Mammary epithelial cell (primary cell): Measurements from ENCODE around the gene MARVELD1.

Source experiments
- EZH2 ChIP-seq: IDR thresholded peaks from 2 replicates; pipeline ENCODE4 v1.6.1; 2012; ENCODE audit warnings: low read length, inconsistent platforms, borderline replicate concordance
- TF ChIP-seq, protein P1 (sequence below), 2 donors: IDR thresholded peaks in 1 of 2; conservative IDR thresholded peaks in 1 of 2; 2 replicates each; pipeline ENCODE4 v1.5.1; 2011 to 2012; ENCODE audit warnings: inconsistent platforms in 2 of 2, low read length in 2 of 2, mild to moderate bottlenecking in 2 of 2, control low read depth in 1 of 2, low read depth in 1 of 2; ENCODE audit not compliant: insufficient read depth in 1 of 2; ENCODE audit errors: extremely low read depth in 1 of 2

DNA sequence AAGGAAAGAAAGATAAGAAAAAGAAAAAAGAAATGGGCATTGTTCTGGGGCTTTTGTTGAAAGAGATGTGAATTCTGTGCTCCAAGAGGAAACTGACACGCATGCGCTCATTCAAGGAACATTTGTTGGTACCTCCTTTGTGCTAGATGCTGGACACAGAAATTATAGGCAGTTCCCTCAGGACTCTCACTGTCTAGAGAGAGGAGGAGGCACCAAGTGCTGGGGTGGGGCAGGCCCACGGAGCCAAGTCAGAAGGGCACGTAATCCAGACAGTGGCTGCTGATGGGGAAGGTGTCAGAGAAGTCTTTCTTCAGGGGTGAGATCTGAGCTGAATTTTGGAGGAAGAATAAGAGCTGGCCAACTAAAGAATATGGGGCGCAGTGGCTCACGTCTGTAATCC, 20.5 kb downstream of the MARVELD1 start:
- TF ChIP-seq, protein P1, sequence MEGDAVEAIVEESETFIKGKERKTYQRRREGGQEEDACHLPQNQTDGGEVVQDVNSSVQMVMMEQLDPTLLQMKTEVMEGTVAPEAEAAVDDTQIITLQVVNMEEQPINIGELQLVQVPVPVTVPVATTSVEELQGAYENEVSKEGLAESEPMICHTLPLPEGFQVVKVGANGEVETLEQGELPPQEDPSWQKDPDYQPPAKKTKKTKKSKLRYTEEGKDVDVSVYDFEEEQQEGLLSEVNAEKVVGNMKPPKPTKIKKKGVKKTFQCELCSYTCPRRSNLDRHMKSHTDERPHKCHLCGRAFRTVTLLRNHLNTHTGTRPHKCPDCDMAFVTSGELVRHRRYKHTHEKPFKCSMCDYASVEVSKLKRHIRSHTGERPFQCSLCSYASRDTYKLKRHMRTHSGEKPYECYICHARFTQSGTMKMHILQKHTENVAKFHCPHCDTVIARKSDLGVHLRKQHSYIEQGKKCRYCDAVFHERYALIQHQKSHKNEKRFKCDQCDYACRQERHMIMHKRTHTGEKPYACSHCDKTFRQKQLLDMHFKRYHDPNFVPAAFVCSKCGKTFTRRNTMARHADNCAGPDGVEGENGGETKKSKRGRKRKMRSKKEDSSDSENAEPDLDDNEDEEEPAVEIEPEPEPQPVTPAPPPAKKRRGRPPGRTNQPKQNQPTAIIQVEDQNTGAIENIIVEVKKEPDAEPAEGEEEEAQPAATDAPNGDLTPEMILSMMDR (conservative IDR thresholded peaks at IDR 0.05 in 1 of 2, IDR thresholded peaks at IDR 0.05 in 1 of 2; ENCODE audit: extremely low read depth in 1 of 2, insufficient read depth in 1 of 2, low read depth in 1 of 2, low read length in 2 of 2): no peak
- no peak for TF ChIP-seq EZH2
